H54 (cell line): ENCODE data around the gene BCR.
"Not testable (repeated sequence)": the region's sequence is repeated elsewhere in the genome, so short reads cannot be mapped to it uniquely, and the experiment has no call there.

ENCODE experiments used
- DNase-seq: peaks from one replicate; pipeline ENCODE4 v3.0.0; 2011; ENCODE audit warnings: low spot score, mixed read lengths; ENCODE audit not compliant: insufficient read length
- FAIRE-seq: peaks from 3 replicates; lab custom pipeline; 2011; peaks lifted over from hg19 to GRCh38; lab: Jason Lieb, UNC
- POLR2A ChIP-seq: IDR thresholded peaks from 2 replicates; pipeline ENCODE4 v1.6.1; 2011; ENCODE audit warnings: low read depth, mild to moderate bottlenecking, low read length

Gene BCR

GRCh38 chr22:23293720-23294119, 113.4 kb downstream of the BCR start:
- DNase-seq: no peak
- no peak for TF ChIP-seq POLR2A
- FAIRE-seq: no peak

- DNase-seq: no peak
- FAIRE-seq: no peak
- TF ChIP-seq POLR2A: no peak
Observed at GRCh38 chr22:23294221-23294620, 113.9 kb downstream of the BCR start.

GRCh38 chr22:23300476-23300875, 120.2 kb downstream of the BCR start:
- TF ChIP-seq POLR2A: no peak
- FAIRE-seq: no peak
- no peak for DNase-seq

- DNase-seq (no peak), FAIRE-seq (no peak)
- TF ChIP-seq POLR2A: no peak
Observed at GRCh38 chr22:23301591-23301990, 121.3 kb downstream of the BCR start.

- FAIRE-seq: no peak
- TF ChIP-seq POLR2A: no peak
- DNase-seq: no peak
Observed at GRCh38 chr22:23302171-23303002, 122.1 kb downstream of the BCR start.

- FAIRE-seq (no peak), DNase-seq (peak; percentile 71)
- TF ChIP-seq POLR2A: no peak
Observed at GRCh38 chr22:23305321-23305910, 125.1 kb downstream of the BCR start.

- FAIRE-seq: no peak
- no peak for DNase-seq
- TF ChIP-seq POLR2A: no peak
Observed at GRCh38 chr22:23305922-23306374, 125.6 kb downstream of the BCR start.

GRCh38 chr22:23306438-23306921, 126.2 kb downstream of the BCR start:
- TF ChIP-seq POLR2A: no peak
- no peak for FAIRE-seq

GRCh38 chr22:23306926-23307325, 126.6 kb downstream of the BCR start:
- no peak for TF ChIP-seq POLR2A
- FAIRE-seq (no peak), DNase-seq (no peak)

More at GRCh38 chr22:23306438-23306921, 126.2 kb downstream of the BCR start:
- no peak for DNase-seq

GRCh38 chr22:23307511-23307910, 127.2 kb downstream of the BCR start:
- not testable (repeated sequence) for DNase-seq, FAIRE-seq

GRCh38 chr22:23309261-23309660, 129.0 kb downstream of the BCR start:
- DNase-seq, FAIRE-seq: not testable (repeated sequence)

GRCh38 chr22:23310443-23311097, 130.3 kb downstream of the BCR start:
- not testable (repeated sequence) for DNase-seq, FAIRE-seq

- FAIRE-seq, DNase-seq: not testable (repeated sequence)
Observed at GRCh38 chr22:23311635-23312420, 131.5 kb downstream of the BCR start.
